ENCODE data around the gene BUB1B.

BUB1B gene

DNA sequence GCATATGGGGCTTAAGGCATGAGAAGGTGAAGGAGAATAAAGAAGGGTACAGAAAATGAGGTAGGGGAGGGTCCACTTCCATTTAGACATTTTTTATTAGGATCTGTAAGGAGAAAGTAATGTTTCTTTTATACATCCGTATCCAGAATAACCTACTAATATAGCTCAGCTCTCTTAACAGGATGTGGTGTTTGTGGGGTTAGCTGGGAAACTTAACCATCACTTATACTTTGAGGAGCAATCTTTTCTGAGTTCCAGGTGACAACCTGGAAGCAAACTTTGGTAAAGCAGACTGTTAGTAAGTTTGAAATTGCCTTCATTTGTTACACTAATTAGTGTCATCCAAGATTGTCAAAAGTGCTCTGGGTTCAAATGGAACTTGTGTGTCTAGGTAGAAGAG lies 36.6 kb downstream of the BUB1B start:
- DNase-seq: no peak
- Histone ChIP-seq H3K4me3 (ENCODE audit: low read depth, low read length) (no peak overlapping the region), H3K36me3 (peaks cover 74% of the 10 kb centered on the region), H3K9me3 (ENCODE audit: severe bottlenecking) (no peaks in the 10 kb centered on the region), H3K27ac (no peak overlapping the region), H3K27me3 (ENCODE audit: insufficient read depth, low read depth, severe bottlenecking) (no peaks in the 10 kb centered on the region)
- TF ChIP-seq, protein P1, sequence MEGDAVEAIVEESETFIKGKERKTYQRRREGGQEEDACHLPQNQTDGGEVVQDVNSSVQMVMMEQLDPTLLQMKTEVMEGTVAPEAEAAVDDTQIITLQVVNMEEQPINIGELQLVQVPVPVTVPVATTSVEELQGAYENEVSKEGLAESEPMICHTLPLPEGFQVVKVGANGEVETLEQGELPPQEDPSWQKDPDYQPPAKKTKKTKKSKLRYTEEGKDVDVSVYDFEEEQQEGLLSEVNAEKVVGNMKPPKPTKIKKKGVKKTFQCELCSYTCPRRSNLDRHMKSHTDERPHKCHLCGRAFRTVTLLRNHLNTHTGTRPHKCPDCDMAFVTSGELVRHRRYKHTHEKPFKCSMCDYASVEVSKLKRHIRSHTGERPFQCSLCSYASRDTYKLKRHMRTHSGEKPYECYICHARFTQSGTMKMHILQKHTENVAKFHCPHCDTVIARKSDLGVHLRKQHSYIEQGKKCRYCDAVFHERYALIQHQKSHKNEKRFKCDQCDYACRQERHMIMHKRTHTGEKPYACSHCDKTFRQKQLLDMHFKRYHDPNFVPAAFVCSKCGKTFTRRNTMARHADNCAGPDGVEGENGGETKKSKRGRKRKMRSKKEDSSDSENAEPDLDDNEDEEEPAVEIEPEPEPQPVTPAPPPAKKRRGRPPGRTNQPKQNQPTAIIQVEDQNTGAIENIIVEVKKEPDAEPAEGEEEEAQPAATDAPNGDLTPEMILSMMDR (IDR thresholded peaks at IDR 0.05; ENCODE audit: low read depth, low read length): no peak

DNA sequence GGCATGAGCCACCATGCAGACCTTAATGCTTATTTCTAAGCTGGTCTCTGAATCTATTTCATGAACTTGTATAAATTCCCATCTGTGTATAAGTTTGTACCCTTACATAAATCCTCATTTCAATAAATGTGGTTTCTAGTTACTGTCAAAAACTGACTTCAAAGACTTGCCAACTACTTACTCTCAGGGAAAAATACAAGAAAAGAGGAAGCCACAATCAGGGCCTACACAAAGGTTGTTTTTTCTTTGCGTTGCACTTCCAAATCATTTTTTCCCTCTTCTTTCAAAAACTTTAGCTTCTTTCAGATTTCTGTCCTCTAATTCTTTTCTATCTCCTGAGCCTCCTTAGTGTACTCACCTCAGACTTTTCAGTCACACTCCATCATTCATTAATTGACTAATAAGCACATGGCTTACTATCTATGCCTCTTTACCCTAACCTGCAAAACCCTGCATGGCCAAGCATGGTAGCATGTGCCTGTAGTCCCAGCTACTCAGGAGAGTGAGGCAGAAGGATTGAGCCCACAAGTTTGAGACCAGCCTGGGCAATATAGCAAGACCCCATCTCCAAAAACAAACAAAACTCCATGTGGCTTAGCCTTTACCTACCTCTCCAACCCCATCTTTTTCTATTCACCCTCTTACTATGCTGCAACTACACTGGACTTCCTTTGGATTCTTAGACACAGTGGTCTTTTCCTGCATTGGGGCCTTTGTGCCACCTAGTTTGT lies 37.7 kb downstream of the BUB1B start:
- no peak overlapping the region for H3K27ac ChIP-seq
- H3K36me3 ChIP-seq: peaks cover 75% of the 10 kb centered on the region
- H3K9me3 ChIP-seq (ENCODE audit: severe bottlenecking): no peaks in the 10 kb centered on the region
- H3K4me3 ChIP-seq (ENCODE audit: low read depth, low read length): no peak overlapping the region
- no peaks in the 10 kb centered on the region for H3K27me3 ChIP-seq (ENCODE audit: insufficient read depth, low read depth, severe bottlenecking)
- no peak for DNase-seq
- TF ChIP-seq, protein P1 (IDR thresholded peaks at IDR 0.05; ENCODE audit: low read depth, low read length): no peak

DNA sequence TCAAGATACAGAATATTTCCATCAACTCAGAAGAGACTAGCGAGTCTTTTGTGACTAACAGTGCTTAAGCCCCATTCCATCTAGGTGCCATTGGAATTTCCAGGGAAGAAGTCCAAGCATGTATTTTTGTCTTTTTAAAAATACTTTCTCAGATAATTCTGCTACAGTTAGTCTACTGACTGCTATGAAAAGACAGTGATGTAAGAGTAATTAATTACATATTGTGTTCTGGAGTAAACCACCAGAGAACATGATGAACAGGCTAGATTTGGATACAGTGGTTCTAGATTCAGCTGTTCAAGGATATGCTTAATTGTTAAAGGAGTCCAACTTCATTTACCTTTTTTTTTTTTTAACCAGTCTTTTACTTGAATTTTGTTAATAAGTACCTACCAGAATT lies 43.2 kb downstream of the BUB1B start:
- no peak for DNase-seq
- Histone ChIP-seq H3K36me3 (peaks cover 76% of the 10 kb centered on the region), H3K9me3 (ENCODE audit: severe bottlenecking) (no peaks in the 10 kb centered on the region), H3K27me3 (ENCODE audit: insufficient read depth, low read depth, severe bottlenecking) (no peaks in the 10 kb centered on the region), H3K4me3 (ENCODE audit: low read depth, low read length) (no peak overlapping the region), H3K27ac (no peak overlapping the region)
- TF ChIP-seq, protein P1 (IDR thresholded peaks at IDR 0.05; ENCODE audit: low read depth, low read length): no peak

DNA sequence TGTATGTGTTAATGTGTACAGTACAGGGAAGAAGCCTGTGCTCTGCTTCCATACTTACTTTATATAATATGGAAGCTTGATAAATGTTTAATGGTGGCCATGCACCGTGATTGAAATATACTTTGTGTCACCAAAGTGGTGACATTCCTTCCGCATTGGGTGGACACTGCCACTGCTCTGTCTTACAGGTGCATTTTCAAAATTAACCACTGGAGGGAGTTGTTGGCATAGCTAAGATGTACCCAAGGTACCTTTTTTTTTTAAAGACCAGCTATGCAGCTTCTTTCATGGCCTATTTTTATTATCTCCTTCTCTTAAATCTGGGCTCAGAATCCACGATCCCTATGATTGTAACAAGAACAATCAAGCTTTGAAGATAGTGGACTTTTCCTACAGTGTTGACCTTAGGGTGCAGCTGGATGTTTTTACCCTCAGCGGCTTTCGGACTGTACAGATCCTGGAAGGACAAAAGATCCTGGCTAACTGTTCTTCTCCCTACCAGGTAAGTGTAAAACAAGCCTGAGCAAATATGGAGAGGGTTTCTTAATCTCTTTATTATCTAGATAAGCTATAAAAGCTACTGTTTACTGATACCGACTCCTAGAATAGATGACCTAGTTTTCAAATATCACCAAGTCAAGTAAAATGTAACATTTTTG lies 56.4 kb downstream of the BUB1B start:
- peak; percentile 61 for DNase-seq
- H3K27ac ChIP-seq: no peak overlapping the region
- no peak overlapping the region for H3K4me3 ChIP-seq (ENCODE audit: low read depth, low read length)
- no peaks in the 10 kb centered on the region for H3K9me3 ChIP-seq (ENCODE audit: severe bottlenecking)
- H3K36me3 ChIP-seq: peaks cover 91% of the 10 kb centered on the region
- TF ChIP-seq, protein P1 (IDR thresholded peaks at IDR 0.05; ENCODE audit: low read depth, low read length): peak; percentile 65
- no peaks in the 10 kb centered on the region for H3K27me3 ChIP-seq (ENCODE audit: insufficient read depth, low read depth, severe bottlenecking)

DNA sequence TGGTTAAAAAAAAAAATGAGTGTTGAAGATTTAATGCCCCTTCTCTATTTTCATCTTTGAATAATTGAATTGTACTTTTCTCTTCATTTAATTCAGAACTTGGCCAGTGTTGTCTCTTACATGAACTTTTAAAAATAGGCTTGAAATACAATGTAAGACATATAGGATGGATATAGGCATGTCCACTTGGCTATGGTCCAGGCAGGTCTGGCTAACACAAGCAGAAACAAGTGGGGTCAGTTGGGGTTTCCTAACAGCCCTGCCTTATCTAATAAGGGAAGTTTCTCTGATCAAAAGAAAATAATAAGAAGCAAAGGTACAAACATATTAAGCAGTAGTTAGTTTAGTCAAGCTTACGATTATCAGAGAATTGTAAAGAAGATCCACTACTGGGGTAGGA lies 58.9 kb downstream of the BUB1B start:
- H3K9me3 ChIP-seq (ENCODE audit: severe bottlenecking): no peaks in the 10 kb centered on the region
- no peaks in the 10 kb centered on the region for H3K27me3 ChIP-seq (ENCODE audit: insufficient read depth, low read depth, severe bottlenecking)
- H3K36me3 ChIP-seq: peaks cover 86% of the 10 kb centered on the region
- TF ChIP-seq, protein P1 (IDR thresholded peaks at IDR 0.05; ENCODE audit: low read depth, low read length): no peak
- H3K27ac ChIP-seq: no peak overlapping the region
- DNase-seq: no peak
- H3K4me3 ChIP-seq (ENCODE audit: low read depth, low read length): no peak overlapping the region

Data from WERI-Rb-1 (cell line).